ENCODE results near the gene MRPL51.
"Not testable (repeated sequence)": the region's sequence is repeated elsewhere in the genome, so short reads cannot be mapped to it uniquely, and the experiment has no call there.

The MRPL51 gene

GRCh38 chr12:6526766-6527525, 33.9 kb upstream of the MRPL51 start:
- ATAC-seq (replicated peaks; ENCODE audit: extremely low read depth, poor library complexity, severe bottlenecking) (no peak), DNase-seq (ENCODE audit: low spot score in 2 of 2) (no peak)
- Mint-ChIP-seq H3K36me3 (ENCODE audit: insufficient read depth) (peaks cover 49% of the 10 kb centered on the region), H3K4me3 (no peak overlapping the region), H3K27ac (ENCODE audit: low read depth) (no peak overlapping the region), H3K9me3 (no peaks in the 10 kb centered on the region), H3K4me1 (peaks cover 1% of the 10 kb centered on the region), H3K27me3 (no peaks in the 10 kb centered on the region)

- DNase-seq (ENCODE audit: low spot score in 2 of 2) (no peak), ATAC-seq (replicated peaks; ENCODE audit: extremely low read depth, poor library complexity, severe bottlenecking) (no peak)
- no peaks in the 10 kb centered on the region for H3K9me3 Mint-ChIP-seq
- H3K4me3 Mint-ChIP-seq: no peak overlapping the region
- peaks cover 50% of the 10 kb centered on the region for H3K36me3 Mint-ChIP-seq (ENCODE audit: insufficient read depth)
- no peak overlapping the region for H3K27ac Mint-ChIP-seq (ENCODE audit: low read depth)
- H3K27me3 Mint-ChIP-seq: no peaks in the 10 kb centered on the region
- H3K4me1 Mint-ChIP-seq: no peaks in the 10 kb centered on the region
Observed at GRCh38 chr12:6526201-6526600, 33.1 kb upstream of the MRPL51 start.

- no peak overlapping the region for H3K27ac Mint-ChIP-seq (ENCODE audit: low read depth)
- H3K27me3 Mint-ChIP-seq: no peaks in the 10 kb centered on the region
- H3K36me3 Mint-ChIP-seq (ENCODE audit: insufficient read depth): peaks cover 46% of the 10 kb centered on the region
- H3K9me3 Mint-ChIP-seq: no peaks in the 10 kb centered on the region
- H3K4me1 Mint-ChIP-seq: peaks cover 4% of the 10 kb centered on the region
- ATAC-seq (replicated peaks; ENCODE audit: extremely low read depth, poor library complexity, severe bottlenecking) (no peak), DNase-seq (ENCODE audit: low spot score in 2 of 2) (no peak)
- H3K4me3 Mint-ChIP-seq: no peak overlapping the region
Observed at GRCh38 chr12:6524648-6525047, 31.6 kb upstream of the MRPL51 start.

GRCh38 chr12:6523708-6524107, 30.6 kb upstream of the MRPL51 start:
- no peak for DNase-seq (ENCODE audit: low spot score in 2 of 2)
- Mint-ChIP-seq H3K36me3 (ENCODE audit: insufficient read depth) (peaks cover 49% of the 10 kb centered on the region), H3K4me3 (no peak overlapping the region), H3K4me1 (peaks cover 4% of the 10 kb centered on the region), H3K27me3 (no peaks in the 10 kb centered on the region), H3K27ac (ENCODE audit: low read depth) (no peak overlapping the region), H3K9me3 (no peaks in the 10 kb centered on the region)
- ATAC-seq (replicated peaks; ENCODE audit: extremely low read depth, poor library complexity, severe bottlenecking): no peak

DNA sequence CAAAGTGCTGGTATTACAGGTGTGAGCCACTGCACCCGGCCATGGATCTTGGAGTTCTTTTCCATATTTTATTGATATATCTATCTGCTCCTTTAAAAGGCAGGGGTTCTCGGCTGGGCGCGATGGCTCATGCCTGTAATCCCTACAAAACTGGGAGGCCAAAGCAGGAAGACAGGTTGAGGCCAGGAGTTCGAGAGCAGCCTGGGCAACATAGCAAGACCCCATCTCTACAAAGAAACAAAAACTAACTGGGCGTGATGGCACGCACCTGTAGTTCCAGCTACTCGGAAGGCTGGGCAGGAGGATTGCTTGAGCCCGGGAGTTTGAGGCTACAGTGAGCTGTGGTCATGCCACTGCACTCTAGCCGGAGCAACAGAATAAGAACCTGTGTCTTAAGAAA, 29.1 kb upstream of the MRPL51 start:
- Mint-ChIP-seq H3K27ac (ENCODE audit: low read depth) (no peak overlapping the region), H3K4me1 (peaks cover 4% of the 10 kb centered on the region), H3K27me3 (no peaks in the 10 kb centered on the region), H3K36me3 (ENCODE audit: insufficient read depth) (peaks cover 49% of the 10 kb centered on the region), H3K9me3 (no peaks in the 10 kb centered on the region), H3K4me3 (no peak overlapping the region)
- DNase-seq (ENCODE audit: low spot score in 2 of 2): no peak
- no peak for ATAC-seq (replicated peaks; ENCODE audit: extremely low read depth, poor library complexity, severe bottlenecking)

GRCh38 chr12:6520186-6520585, 27.1 kb upstream of the MRPL51 start:
- ATAC-seq (replicated peaks; ENCODE audit: extremely low read depth, poor library complexity, severe bottlenecking) (no peak), DNase-seq (ENCODE audit: low spot score in 2 of 2) (no peak)
- no peaks in the 10 kb centered on the region for H3K27me3 Mint-ChIP-seq
- peaks cover 4% of the 10 kb centered on the region for H3K4me1 Mint-ChIP-seq
- no peaks in the 10 kb centered on the region for H3K9me3 Mint-ChIP-seq
- peaks cover 57% of the 10 kb centered on the region for H3K36me3 Mint-ChIP-seq (ENCODE audit: insufficient read depth)
- no peak overlapping the region for H3K4me3 Mint-ChIP-seq
- H3K27ac Mint-ChIP-seq (ENCODE audit: low read depth): peak overlapping the region; percentile 23

- H3K9me3 Mint-ChIP-seq: no peaks in the 10 kb centered on the region
- no peak for DNase-seq (ENCODE audit: low spot score in 2 of 2)
- H3K4me3 Mint-ChIP-seq: no peak overlapping the region
- H3K36me3 Mint-ChIP-seq (ENCODE audit: insufficient read depth): peaks cover 27% of the 10 kb centered on the region
- H3K27me3 Mint-ChIP-seq: no peaks in the 10 kb centered on the region
- peaks cover 15% of the 10 kb centered on the region for H3K4me1 Mint-ChIP-seq
- no peak overlapping the region for H3K27ac Mint-ChIP-seq (ENCODE audit: low read depth)
- no peak for ATAC-seq (replicated peaks; ENCODE audit: extremely low read depth, poor library complexity, severe bottlenecking)
Observed at GRCh38 chr12:6508087-6508486, 15.0 kb upstream of the MRPL51 start.

GRCh38 chr12:6507102-6507998, 14.3 kb upstream of the MRPL51 start:
- Mint-ChIP-seq H3K9me3 (no peaks in the 10 kb centered on the region), H3K27ac (ENCODE audit: low read depth) (peak overlapping the region; percentile 32), H3K4me1 (peaks cover 15% of the 10 kb centered on the region), H3K4me3 (no peak overlapping the region), H3K36me3 (ENCODE audit: insufficient read depth) (peaks cover 20% of the 10 kb centered on the region), H3K27me3 (no peaks in the 10 kb centered on the region)
- no peak for DNase-seq (ENCODE audit: low spot score in 2 of 2)
- no peak for ATAC-seq (replicated peaks; ENCODE audit: extremely low read depth, poor library complexity, severe bottlenecking)

- no peaks in the 10 kb centered on the region for H3K9me3 Mint-ChIP-seq
- no peak overlapping the region for H3K27ac Mint-ChIP-seq (ENCODE audit: low read depth)
- no peak for DNase-seq (ENCODE audit: low spot score in 2 of 2)
- H3K36me3 Mint-ChIP-seq (ENCODE audit: insufficient read depth): peaks cover 13% of the 10 kb centered on the region
- no peak overlapping the region for H3K4me3 Mint-ChIP-seq
- H3K4me1 Mint-ChIP-seq: peaks cover 8% of the 10 kb centered on the region
- ATAC-seq (replicated peaks; ENCODE audit: extremely low read depth, poor library complexity, severe bottlenecking): no peak
- H3K27me3 Mint-ChIP-seq: no peaks in the 10 kb centered on the region
Observed at GRCh38 chr12:6500466-6500865, 7.4 kb upstream of the MRPL51 start.

- not testable (repeated sequence) for H3K4me3 Mint-ChIP-seq
Observed at GRCh38 chr12:6497291-6497690, 4.2 kb upstream of the MRPL51 start.

GRCh38 chr12:6494968-6495367, 1.9 kb upstream of the MRPL51 start:
- H3K27me3 Mint-ChIP-seq: no peaks in the 10 kb centered on the region
- no peak for DNase-seq (ENCODE audit: low spot score in 2 of 2)
- H3K27ac Mint-ChIP-seq (ENCODE audit: low read depth): peak overlapping the region; percentile 91
- no peak for ATAC-seq (replicated peaks; ENCODE audit: extremely low read depth, poor library complexity, severe bottlenecking)
- H3K36me3 Mint-ChIP-seq (ENCODE audit: insufficient read depth): peaks cover 32% of the 10 kb centered on the region
- H3K9me3 Mint-ChIP-seq: no peaks in the 10 kb centered on the region
- peak overlapping the region; percentile 86 for H3K4me3 Mint-ChIP-seq
- H3K4me1 Mint-ChIP-seq: peaks cover 40% of the 10 kb centered on the region

More at GRCh38 chr12:6497291-6497690, 4.2 kb upstream of the MRPL51 start:
- DNase-seq (ENCODE audit: low spot score in 2 of 2); H3K9me3 Mint-ChIP-seq; ATAC-seq (replicated peaks; ENCODE audit: extremely low read depth, poor library complexity, severe bottlenecking); H3K27me3 Mint-ChIP-seq: not testable (repeated sequence)
- peaks cover 29% of the 10 kb centered on the region for H3K36me3 Mint-ChIP-seq (ENCODE audit: insufficient read depth)
- H3K27ac Mint-ChIP-seq (ENCODE audit: low read depth): peak overlapping the region; percentile 26
- H3K4me1 Mint-ChIP-seq: peaks cover 36% of the 10 kb centered on the region

- H3K36me3 Mint-ChIP-seq (ENCODE audit: insufficient read depth): peaks cover 32% of the 10 kb centered on the region
- no peaks in the 10 kb centered on the region for H3K9me3 Mint-ChIP-seq
- H3K4me3 Mint-ChIP-seq: peak overlapping the region; percentile 86
- no peak for DNase-seq (ENCODE audit: low spot score in 2 of 2)
- H3K4me1 Mint-ChIP-seq: peaks cover 40% of the 10 kb centered on the region
- H3K27ac Mint-ChIP-seq (ENCODE audit: low read depth): peak overlapping the region; percentile 91
- H3K27me3 Mint-ChIP-seq: no peaks in the 10 kb centered on the region
- ATAC-seq (replicated peaks; ENCODE audit: extremely low read depth, poor library complexity, severe bottlenecking): peak; percentile 33
Observed at GRCh38 chr12:6494258-6494743, 1.2 kb upstream of the MRPL51 start.
